H1 (cell line): ENCODE measurements around the gene ULK2. TPM values are rescaled to one million over a fixed set of nuclear protein-coding genes. Genes with fewer than 3 reads are reported as not detected.

Experiments
- CHD7 ChIP-seq: fragments of 300-600 bp; sonication (generic); IDR thresholded peaks from 2 replicates; pipeline ENCODE4 v1.7.1; 2012; ENCODE audit warnings: low read length, moderate library complexity, mild to moderate bottlenecking, inconsistent platforms; ENCODE audit not compliant: insufficient replicate concordance
- CREB1 ChIP-seq: IDR thresholded peaks from 2 replicates; pipeline ENCODE4 v1.6.1; 2012; ENCODE audit warnings: inconsistent platforms
- EZH2 ChIP-seq: fragments of 200-600 bp; sonication (generic); IDR thresholded peaks from 2 replicates; pipeline ENCODE4 v1.7.1; 2012; ENCODE audit warnings: low read depth, mild to moderate bottlenecking, moderate library complexity, low read length, inconsistent platforms; ENCODE audit not compliant: severe bottlenecking
- JUND ChIP-seq: IDR thresholded peaks from 2 replicates; pipeline ENCODE4 v1.6.1; 2011; ENCODE audit warnings: mild to moderate bottlenecking, improper control_type of control experiment, low read length
- KDM4A ChIP-seq: IDR thresholded peaks from one replicate; pipeline ENCODE4 v1.7.1; 2012; ENCODE audit warnings: low read depth, mild to moderate bottlenecking, moderate library complexity, low read length, inconsistent platforms; ENCODE audit not compliant: severe bottlenecking
- MAFK ChIP-seq: IDR thresholded peaks from 2 replicates; pipeline ENCODE4 v1.6.1; 2012; ENCODE audit warnings: low read depth, mild to moderate bottlenecking, improper control_type of control experiment, low read length
- NANOG ChIP-seq: IDR thresholded peaks from 2 replicates; pipeline ENCODE4 v1.6.1; 2011; ENCODE audit warnings: low read length, low read depth, mild to moderate bottlenecking, inconsistent platforms; ENCODE audit not compliant: insufficient read depth, poor library complexity, severe bottlenecking
- RBBP5 ChIP-seq: IDR thresholded peaks from 2 replicates; pipeline ENCODE4 v1.7.1; 2012; ENCODE audit warnings: low read depth, mild to moderate bottlenecking, inconsistent platforms, low read length, moderate library complexity, borderline replicate concordance
- SIRT6 ChIP-seq: IDR thresholded peaks from one replicate; pipeline ENCODE4 v1.7.1; 2012; ENCODE audit warnings: low read length, inconsistent platforms
- TEAD4 ChIP-seq: IDR thresholded peaks from 2 replicates; pipeline ENCODE4 v1.6.1; 2012; ENCODE audit warnings: low read depth, low read length, inconsistent platforms, mixed read lengths
- ZNF274 ChIP-seq: IDR thresholded peaks from 2 replicates; pipeline ENCODE4 v1.7.0; 2012; ENCODE audit warnings: low read length, borderline replicate concordance; ENCODE audit errors: extremely low read depth
- polyA plus RNA-seq, 7 experiments: library from polyadenylated mRNA; depleted of rRNA in 3 of 7; stranded (reverse) in 5 of 7; unstranded in 2 of 7; fragments of >200 nt in 5 of 7; fragments of 200-250 nt in 2 of 7; gene quantifications; 1 replicate in 5 of 7; 2 replicates in 1 of 7; 4 replicates in 1 of 7; pipeline versions ENCODE4 v1.2.1 to v1.2.3, GENCODE V29; 2011 to 2013; ENCODE audit warnings: missing spikeins in 2 of 7, mixed read lengths in 2 of 7
- total RNA-seq: library from RNA; stranded (reverse); fragmentation: NEBNext Ultra II Directional; extraction: Animal tissue kit (Norgen Biotek cat#: 25700); gene quantifications from 2 replicates; pipeline ENCODE4 v1.2.1, GENCODE V29; 2021

The ULK2 gene
- total and polyA plus RNA-seq, 2 of the 8 experiments (the other 6 are each of a cell fraction or from before 2014, with no cell fraction given) = 5.3 to 9.8 TPM

- TF ChIP-seq CHD7 = no peak
- no peak for TF ChIP-seq RBBP5
- no peak for TF ChIP-seq KDM4A
- TF ChIP-seq ZNF274 = no peak
- TF ChIP-seq JUND = no peak
- no peak for TF ChIP-seq SIRT6
- TF ChIP-seq MAFK = no peak
- TF ChIP-seq CREB1 = no peak
- TF ChIP-seq TEAD4 = no peak
- TF ChIP-seq EZH2 = no peak
- no peak for TF ChIP-seq NANOG
- TF ChIP-seq, all 59 proteins: peak for 0
Observed at GRCh38 chr17:19730843-19731242, 136.9 kb downstream of the ULK2 start (continued).
